HepG2 (cell line): ENCODE results near the gene FOLR3. TPM values are rescaled to one million over a fixed set of nuclear protein-coding genes. Genes with fewer than 3 reads are reported as not detected.

Source experiments
- DNMT1 ChIP-seq: sonication (generic); formaldehyde crosslinking; IDR thresholded peaks from 2 replicates; pipeline ENCODE4 v1.5.1; 2020; ENCODE audit warnings: mild to moderate bottlenecking, missing genetic modification reagents
- DNMT3B ChIP-seq: conservative IDR thresholded peaks from 2 replicates; pipeline ENCODE4 v1.6.1; 2016; ENCODE audit warnings: missing biosample characterization, control low read depth
- HCFC1 ChIP-seq: fragments of 150-350 bp; IDR thresholded peaks from 2 replicates; pipeline ENCODE4 v1.6.1; 2014; ENCODE audit warnings: low read depth, low read length
- HNRNPK ChIP-seq: fragments of 200-400 bp; formaldehyde crosslinking; IDR thresholded peaks from 2 replicates; pipeline ENCODE4 v1.6.1; 2018; ENCODE audit warnings: low read length, low read depth, moderate library complexity, mild to moderate bottlenecking; ENCODE audit not compliant: poor library complexity, severe bottlenecking
- KDM2A ChIP-seq: sonication (generic); formaldehyde crosslinking; IDR thresholded peaks from 2 replicates; pipeline ENCODE4 v1.4.0; 2020; ENCODE audit warnings: low read depth, missing genetic modification reagents, borderline replicate concordance
- MNT ChIP-seq: fragments of 450-650 bp; IDR thresholded peaks from 2 replicates; pipeline ENCODE4 v1.6.1; 2016
- NPAS2 ChIP-seq: sonication (generic); formaldehyde crosslinking; IDR thresholded peaks from 2 replicates; pipeline ENCODE4 v1.8.0; 2022; ENCODE audit warnings: mild to moderate bottlenecking, missing genetic modification reagents, borderline replicate concordance
- POLR2AphosphoS5 ChIP-seq: IDR thresholded peaks from 2 replicates; pipeline ENCODE4 v1.6.1; 2012; ENCODE audit warnings: low read depth, low read length
- PRDM15 ChIP-seq: sonication (generic); formaldehyde crosslinking; IDR thresholded peaks from 2 replicates; pipeline ENCODE4 v1.4.0; 2020; ENCODE audit warnings: missing genetic modification reagents
- PRMT3 ChIP-seq: sonication (generic); formaldehyde crosslinking; IDR thresholded peaks from 2 replicates; pipeline ENCODE4 v1.8.1; 2022; ENCODE audit warnings: low read depth, mild to moderate bottlenecking, moderate library complexity, missing genetic modification reagents, borderline replicate concordance
- SAP130 ChIP-seq: IDR thresholded peaks from 2 replicates; pipeline ENCODE4 v1.6.1; 2016; ENCODE audit warnings: low read depth
- TGIF2 ChIP-seq: IDR thresholded peaks from 2 replicates; pipeline ENCODE4 v1.6.1; 2016; ENCODE audit warnings: control low read depth, missing compliant biosample characterization
- TMF1 ChIP-seq: sonication (generic); formaldehyde crosslinking; IDR thresholded peaks from 2 replicates; pipeline ENCODE4 v1.8.1; 2022; ENCODE audit warnings: low read depth, missing genetic modification reagents
- ZNF260 ChIP-seq: sonication (generic); formaldehyde crosslinking; IDR thresholded peaks from 2 replicates; pipeline ENCODE4 v1.4.0; 2020; ENCODE audit warnings: missing genetic modification reagents, low read depth, mild to moderate bottlenecking, borderline replicate concordance
- ZNF280B ChIP-seq: sonication (generic); formaldehyde crosslinking; IDR thresholded peaks from 2 replicates; pipeline ENCODE4 v1.5.0; 2020; ENCODE audit warnings: missing genetic modification reagents, mild to moderate bottlenecking, borderline replicate concordance
- ZNF430 ChIP-seq: sonication (generic); formaldehyde crosslinking; IDR thresholded peaks from 2 replicates; pipeline ENCODE4 v1.9.0; 2021; ENCODE audit warnings: mild to moderate bottlenecking, missing genetic modification reagents
- ZNF567 ChIP-seq: sonication (generic); formaldehyde crosslinking; IDR thresholded peaks from 2 replicates; pipeline ENCODE4 v1.8.1; 2023; ENCODE audit warnings: mild to moderate bottlenecking, missing genetic modification reagents, borderline replicate concordance
- ZNF839 ChIP-seq: sonication (generic); formaldehyde crosslinking; IDR thresholded peaks from 2 replicates; pipeline ENCODE4 v1.4.0; 2020; ENCODE audit warnings: missing genetic modification reagents, mild to moderate bottlenecking, borderline replicate concordance
- ZUFSP ChIP-seq: sonication (generic); formaldehyde crosslinking; IDR thresholded peaks from 2 replicates; pipeline ENCODE4 v1.9.0; 2021; ENCODE audit warnings: missing genetic modification reagents, mild to moderate bottlenecking, borderline replicate concordance
- polyA plus RNA-seq, 8 experiments: library from polyadenylated mRNA; depleted of rRNA in 3 of 8; stranded (reverse) in 7 of 8; unstranded in 1 of 8; fragments of >200 nt; fragmentation: Illumina TruSeq in 4 of 8; extraction: Trizol in 4 of 8; gene quantifications; 2 replicates each; pipeline versions ENCODE4 v1.2.1 to v1.2.3, GENCODE V29; 2011 to 2016; ENCODE audit warnings: low read depth in 4 of 8, missing spikeins in 1 of 8, mixed read lengths in 1 of 8; ENCODE audit not compliant: insufficient read depth in 1 of 8
- total RNA-seq, 5 experiments: library from RNA; depleted of rRNA; stranded (reverse); fragments of >200 nt; fragmentation: Illumina TruSeq; extraction: Trizol; gene quantifications; 2 replicates each; pipeline ENCODE4 v1.2.3, GENCODE V29; 2016; ENCODE audit warnings: low read depth in 1 of 5

Gene FOLR3
- total and polyA plus RNA-seq, 2 of the 13 experiments (the other 11 are each of a cell fraction or from before 2014, with no cell fraction given) = not detected

- no peak for TF ChIP-seq ZUFSP
- peak; percentile 73 for TF ChIP-seq POLR2AphosphoS5
- no peak for TF ChIP-seq DNMT3B (CRISPR knock-in tag)
- peak; percentile 39 for TF ChIP-seq HNRNPK
- peak; percentile 65 for TF ChIP-seq TGIF2 (CRISPR knock-in tag)
- TF ChIP-seq DNMT1 (CRISPR knock-in tag) = no peak
- TF ChIP-seq TMF1 (CRISPR knock-in tag) = peak; percentile 18
- peak; percentile 42; the same call in 1 of the 2 replicates for TF ChIP-seq HCFC1
- TF ChIP-seq ZNF839 = no peak
- TF ChIP-seq SAP130 (CRISPR knock-in tag) = peak; percentile 79
- no peak for TF ChIP-seq PRMT3
- TF ChIP-seq KDM2A = peak; percentile 88
- peak; percentile 15; the same call in 1 of the 2 replicates for TF ChIP-seq PRDM15 (CRISPR knock-in tag)
- TF ChIP-seq ZNF260 (CRISPR knock-in tag) = no peak
- peak; percentile 65; the same call in 1 of the 2 replicates for TF ChIP-seq ZNF430 (CRISPR knock-in tag)
- no peak for TF ChIP-seq NPAS2 (CRISPR knock-in tag)
- peak; percentile 87 for TF ChIP-seq MNT
- 0 out of 2 replicates have a peak, but pooled peaks have one; percentile 56 for TF ChIP-seq ZNF567 (CRISPR knock-in tag)
- TF ChIP-seq ZNF280B (CRISPR knock-in tag) = peak; percentile 11; the same call in 1 of the 2 replicates
These were observed 32.4 kb upstream of the FOLR3 start, which contains the start of gene LAMTOR1 (continued) for GRCh38 chr11:72102946-72103753.
